IPS-20b (cell line): ENCODE results near the gene CCDC138.

Source experiments
- H3K27ac ChIP-seq: one replicate; pipeline ENCODE4 v1.5.1; 2013; ENCODE audit warnings: low read length
- H3K27me3 ChIP-seq: 2 replicates; pipeline ENCODE4 v1.6.1; 2013; ENCODE audit warnings: mild to moderate bottlenecking, low read length, inconsistent platforms; ENCODE audit not compliant: insufficient read depth
- H3K36me3 ChIP-seq: 2 replicates; pipeline ENCODE4 v1.6.1; 2013; ENCODE audit warnings: low read depth, mild to moderate bottlenecking, inconsistent platforms, low read length, moderate library complexity; ENCODE audit not compliant: insufficient read depth
- H3K4me1 ChIP-seq: 2 replicates; pipeline ENCODE4 v1.6.1; 2013; ENCODE audit warnings: mild to moderate bottlenecking, control low read depth, inconsistent platforms, low read length, moderate library complexity; ENCODE audit not compliant: insufficient read depth
- H3K4me3 ChIP-seq: 2 replicates; pipeline ENCODE4 v1.5.1; 2013; ENCODE audit warnings: mild to moderate bottlenecking, low read length, inconsistent platforms
- H3K9ac ChIP-seq: 2 replicates; pipeline ENCODE4 v1.6.1; 2013; ENCODE audit warnings: low read depth, mild to moderate bottlenecking, inconsistent platforms, low read length, moderate library complexity
- H3K9me3 ChIP-seq: 2 replicates; pipeline ENCODE4 v1.6.1; 2013; ENCODE audit warnings: mild to moderate bottlenecking, low read depth, low read length, inconsistent platforms; ENCODE audit not compliant: insufficient read depth

Gene CCDC138

GRCh38 chr2:108905176-108905575 lies 118.6 kb downstream of the CCDC138 start:
- H3K4me1 ChIP-seq = no peaks in the 10 kb centered on the region

GRCh38 chr2:108905906-108906305 lies 119.3 kb downstream of the CCDC138 start:
- no peak overlapping the region for H3K9ac ChIP-seq
- no peaks in the 10 kb centered on the region for H3K36me3 ChIP-seq
- H3K4me1 ChIP-seq = no peaks in the 10 kb centered on the region
- H3K9me3 ChIP-seq = no peaks in the 10 kb centered on the region
- H3K27me3 ChIP-seq = no peaks in the 10 kb centered on the region
- H3K27ac ChIP-seq = no peak overlapping the region
- no peak overlapping the region for H3K4me3 ChIP-seq

More at GRCh38 chr2:108905176-108905575, 118.6 kb downstream of the CCDC138 start:
- no peaks in the 10 kb centered on the region for H3K36me3 ChIP-seq
- H3K27me3 ChIP-seq = no peaks in the 10 kb centered on the region
- H3K27ac ChIP-seq = no peak overlapping the region
- H3K9ac ChIP-seq = no peak overlapping the region
- no peaks in the 10 kb centered on the region for H3K9me3 ChIP-seq
- no peak overlapping the region for H3K4me3 ChIP-seq

DNA sequence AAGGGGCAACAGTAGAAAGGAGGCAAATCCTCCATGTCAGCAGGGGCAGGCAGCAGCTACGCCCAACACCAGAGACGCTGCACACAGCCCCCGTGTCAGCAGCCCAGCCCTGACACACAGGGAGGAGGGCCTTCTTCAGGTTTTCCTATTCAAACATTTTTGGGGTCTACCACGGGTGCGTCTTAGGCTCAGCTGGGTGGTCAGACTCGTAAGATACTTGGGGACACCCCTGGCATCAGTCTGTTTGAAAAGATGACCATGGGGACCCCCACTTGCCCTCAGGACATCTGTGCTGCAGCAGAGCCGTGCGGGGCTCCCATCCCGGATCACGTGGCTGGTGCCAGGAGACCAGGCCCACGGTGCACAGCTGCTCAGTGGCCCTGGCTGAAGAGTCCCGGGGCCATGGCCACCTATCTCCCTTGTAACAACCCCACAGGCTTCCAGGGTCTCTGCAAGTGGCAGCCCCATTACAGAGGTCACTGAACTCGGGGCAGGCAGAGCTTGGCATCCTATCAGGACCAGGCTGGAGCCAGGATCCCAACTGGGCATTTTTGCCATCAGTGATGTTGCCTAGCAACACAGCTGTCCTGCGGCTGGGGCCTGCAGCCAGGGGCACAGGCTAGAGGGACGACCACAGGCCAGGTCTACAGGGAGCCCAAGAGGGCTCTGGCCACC lies 120.0 kb downstream of the CCDC138 start:
- Histone ChIP-seq H3K27me3 (no peaks in the 10 kb centered on the region), H3K9ac (no peak overlapping the region)

DNA sequence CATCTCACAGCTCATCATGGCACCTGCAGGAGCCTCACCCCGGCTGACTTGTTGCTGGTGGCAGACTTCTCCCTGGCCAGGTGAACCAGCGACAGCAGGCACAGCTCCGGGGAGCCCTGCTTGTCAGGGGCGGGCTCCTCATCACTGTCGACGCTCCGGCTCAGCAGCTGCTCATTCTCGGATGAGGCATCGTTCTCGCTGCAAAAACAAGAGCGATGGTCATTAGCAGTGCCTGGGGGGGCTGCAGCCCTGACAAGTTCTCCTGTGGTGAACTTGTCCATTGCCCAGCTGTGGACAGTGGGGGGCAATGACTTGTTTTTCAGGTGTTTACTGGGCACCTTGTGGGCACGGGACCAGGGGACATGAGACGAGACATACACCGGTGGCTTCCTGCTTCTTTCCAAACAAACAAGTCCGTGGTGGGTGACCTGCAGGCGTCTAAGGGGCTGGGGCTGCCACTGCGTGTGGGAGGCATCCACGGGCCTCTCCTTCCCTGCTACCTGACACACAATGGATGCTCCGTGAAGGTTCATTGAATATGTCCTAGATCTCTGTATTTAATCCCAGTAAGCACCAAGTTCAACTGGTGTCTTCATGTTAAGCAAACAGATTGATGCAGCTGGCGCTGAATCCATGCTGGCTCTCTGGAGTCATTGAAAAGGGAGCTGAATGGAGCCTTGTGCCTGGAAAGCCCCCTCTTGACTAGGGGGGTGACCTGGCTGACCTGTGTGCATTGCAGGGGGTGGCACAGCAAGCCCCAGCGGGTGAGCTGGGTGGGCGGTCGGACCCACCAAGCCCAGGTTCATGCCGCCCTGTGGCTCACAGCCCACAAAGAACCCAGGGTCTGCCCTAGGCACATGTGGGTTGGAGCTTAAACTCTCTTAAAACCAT lies 121.5 kb downstream of the CCDC138 start:
- no peaks in the 10 kb centered on the region for H3K27me3 ChIP-seq
- no peaks in the 10 kb centered on the region for H3K9me3 ChIP-seq
- no peaks in the 10 kb centered on the region for H3K36me3 ChIP-seq
- no peaks in the 10 kb centered on the region for H3K4me1 ChIP-seq
- H3K4me3 ChIP-seq = no peak overlapping the region
- H3K27ac ChIP-seq = no peak overlapping the region
- H3K9ac ChIP-seq = no peak overlapping the region

More for the DNA sequence above, 120.0 kb downstream of the CCDC138 start:
- H3K36me3 ChIP-seq = no peaks in the 10 kb centered on the region
- H3K4me3 ChIP-seq = no peak overlapping the region
- H3K9me3 ChIP-seq = no peaks in the 10 kb centered on the region
- no peaks in the 10 kb centered on the region for H3K4me1 ChIP-seq
- H3K27ac ChIP-seq = no peak overlapping the region

- Histone ChIP-seq H3K27ac (no peak overlapping the region), H3K4me1 (no peaks in the 10 kb centered on the region), H3K4me3 (no peak overlapping the region)
Measured at GRCh38 chr2:108908713-108909070, 122.1 kb downstream of the CCDC138 start.

DNA sequence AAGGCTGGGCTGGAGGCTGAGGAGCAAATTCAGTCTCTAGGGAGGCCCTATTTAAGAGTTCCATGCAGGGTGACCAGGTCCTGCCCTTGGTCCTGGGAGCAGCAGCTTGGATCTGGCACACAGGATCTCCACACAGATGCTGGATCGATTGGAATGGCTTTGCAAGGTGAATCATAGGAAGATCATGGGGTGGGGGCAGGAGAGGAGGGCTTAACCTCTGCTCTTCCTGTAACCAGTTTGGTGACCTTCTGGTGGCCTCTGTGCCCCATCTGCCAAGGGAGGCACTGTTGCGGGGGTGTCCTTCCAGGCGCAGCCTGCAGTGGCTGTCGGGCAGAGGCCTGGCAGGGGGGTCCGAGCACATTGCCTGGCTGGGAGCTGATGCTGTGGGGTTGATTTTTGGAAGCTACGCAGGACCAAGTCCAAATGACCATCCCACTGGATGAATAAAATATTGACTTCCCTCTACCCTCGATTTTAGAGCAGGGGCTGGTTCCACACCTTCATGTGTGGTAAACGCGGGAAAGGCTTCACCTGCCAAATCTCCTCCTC lies 122.8 kb downstream of the CCDC138 start:
- Histone ChIP-seq H3K4me3 (no peak overlapping the region), H3K9ac (no peak overlapping the region), H3K27me3 (no peaks in the 10 kb centered on the region), H3K27ac (no peak overlapping the region), H3K9me3 (no peaks in the 10 kb centered on the region), H3K4me1 (no peaks in the 10 kb centered on the region), H3K36me3 (no peaks in the 10 kb centered on the region)

More at GRCh38 chr2:108908713-108909070, 122.1 kb downstream of the CCDC138 start:
- Histone ChIP-seq H3K9ac (no peak overlapping the region), H3K9me3 (no peaks in the 10 kb centered on the region), H3K36me3 (no peaks in the 10 kb centered on the region), H3K27me3 (no peaks in the 10 kb centered on the region)

DNA sequence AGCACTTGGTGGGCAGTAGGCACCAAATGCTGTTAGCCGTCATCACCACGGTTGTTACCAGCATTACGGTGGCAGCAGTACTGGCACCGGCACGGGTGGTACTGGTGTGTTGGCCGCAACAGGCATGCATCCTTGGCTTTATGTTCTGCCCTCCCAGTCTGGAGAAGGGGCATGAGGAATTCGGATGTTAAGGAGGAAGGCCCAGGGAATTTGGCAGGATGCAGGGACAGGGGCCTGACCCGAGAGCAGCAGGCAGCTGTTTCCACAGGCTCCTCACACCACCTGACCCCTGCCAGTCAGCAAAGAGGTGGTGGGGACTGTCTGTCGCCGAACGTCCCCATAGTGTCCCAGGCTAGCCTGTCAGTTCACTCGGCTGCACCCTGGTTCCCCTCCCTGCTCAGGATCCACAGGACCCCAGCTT lies 123.5 kb downstream of the CCDC138 start:
- no peak overlapping the region for H3K4me3 ChIP-seq
- H3K9me3 ChIP-seq = no peaks in the 10 kb centered on the region
- no peak overlapping the region for H3K9ac ChIP-seq
- no peaks in the 10 kb centered on the region for H3K4me1 ChIP-seq
- no peaks in the 10 kb centered on the region for H3K27me3 ChIP-seq
- no peaks in the 10 kb centered on the region for H3K36me3 ChIP-seq
- no peak overlapping the region for H3K27ac ChIP-seq

- no peak overlapping the region for H3K4me3 ChIP-seq
- H3K27me3 ChIP-seq = no peaks in the 10 kb centered on the region
- H3K27ac ChIP-seq = no peak overlapping the region
- no peaks in the 10 kb centered on the region for H3K4me1 ChIP-seq
- no peak overlapping the region for H3K9ac ChIP-seq
- no peaks in the 10 kb centered on the region for H3K36me3 ChIP-seq
- no peaks in the 10 kb centered on the region for H3K9me3 ChIP-seq
Measured at GRCh38 chr2:108910541-108911396, 124.2 kb downstream of the CCDC138 start.

DNA sequence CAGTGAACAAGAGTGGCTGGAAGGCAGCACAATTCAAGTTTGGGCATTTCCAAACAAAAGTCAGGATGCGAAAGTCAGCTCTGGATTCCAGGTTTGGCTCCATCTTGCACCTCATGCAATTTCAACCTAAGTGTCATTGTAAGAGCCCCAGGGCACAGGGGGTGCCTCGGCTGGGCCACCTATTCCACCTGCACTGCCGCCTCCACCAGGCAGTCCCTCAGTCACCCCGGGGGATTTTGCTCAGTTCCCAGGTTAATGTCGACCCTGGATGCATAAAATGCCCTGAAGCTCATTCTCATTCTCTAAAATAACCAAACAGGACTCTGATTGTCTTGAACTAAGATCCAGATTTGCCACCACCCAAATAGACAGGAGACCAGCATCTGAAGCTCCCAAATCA lies 124.8 kb downstream of the CCDC138 start:
- Histone ChIP-seq H3K9ac (no peak overlapping the region), H3K27ac (no peak overlapping the region), H3K36me3 (no peaks in the 10 kb centered on the region), H3K4me1 (no peaks in the 10 kb centered on the region), H3K4me3 (no peak overlapping the region), H3K9me3 (no peaks in the 10 kb centered on the region), H3K27me3 (no peaks in the 10 kb centered on the region)

DNA sequence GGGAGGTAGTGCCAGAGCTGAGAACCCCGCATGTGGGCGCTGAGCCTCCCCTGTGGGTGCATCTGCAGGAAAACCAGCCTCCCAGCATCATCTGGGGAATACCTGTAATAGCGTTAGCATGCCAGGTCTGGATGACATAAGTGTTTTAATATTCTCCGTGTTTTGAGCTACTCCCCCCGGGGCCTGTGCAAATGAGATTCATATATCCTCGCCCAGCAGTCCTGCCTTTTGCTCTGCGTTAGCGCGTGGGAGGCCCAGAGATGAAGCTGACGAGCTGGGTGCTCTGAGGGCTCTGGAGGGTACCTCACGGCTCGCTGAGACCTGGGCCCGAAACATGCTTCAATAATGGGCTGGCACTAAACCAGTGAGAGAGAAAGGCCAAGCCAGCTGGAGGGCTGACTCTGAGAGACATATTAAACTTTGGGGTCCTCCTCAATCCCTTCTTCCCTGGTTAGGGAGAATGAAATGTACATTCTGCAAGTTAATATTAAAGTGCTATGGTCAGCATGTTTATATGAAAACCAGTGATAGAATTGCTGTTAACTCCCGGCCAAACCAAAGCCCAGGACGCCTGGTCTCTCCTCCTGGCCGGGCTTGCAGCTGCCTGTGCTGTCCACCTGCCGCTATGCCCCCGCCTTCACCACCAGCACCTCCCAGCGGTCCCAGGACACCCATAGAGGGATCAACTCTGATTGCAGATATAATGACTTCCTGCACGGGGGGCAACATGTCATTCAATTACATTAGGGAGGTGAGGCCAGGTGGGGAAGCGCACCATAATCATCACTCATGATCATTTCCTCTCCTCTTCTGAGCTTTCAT lies 125.4 kb downstream of the CCDC138 start:
- Histone ChIP-seq H3K9me3 (no peaks in the 10 kb centered on the region), H3K9ac (no peak overlapping the region), H3K4me1 (no peaks in the 10 kb centered on the region), H3K36me3 (no peaks in the 10 kb centered on the region), H3K4me3 (no peak overlapping the region), H3K27ac (no peak overlapping the region), H3K27me3 (no peaks in the 10 kb centered on the region)

- H3K27me3 ChIP-seq = no peaks in the 10 kb centered on the region
- no peak overlapping the region for H3K9ac ChIP-seq
- H3K9me3 ChIP-seq = no peaks in the 10 kb centered on the region
- H3K36me3 ChIP-seq = no peaks in the 10 kb centered on the region
- H3K4me1 ChIP-seq = no peaks in the 10 kb centered on the region
- H3K27ac ChIP-seq = no peak overlapping the region
- H3K4me3 ChIP-seq = no peak overlapping the region
Measured at GRCh38 chr2:108912629-108912902, 126.0 kb downstream of the CCDC138 start.
